Activated naive CD4-positive, alpha-beta T cell (primary cell): ENCODE measurements around the gene STIM2.

ENCODE experiments used
- DNase-seq, 4 experiments: peaks; one replicate each; lab custom pipeline; 2025; lab: John Stamatoyannopoulos, UW

The STIM2 gene

GRCh38 chr4:26900765-26901164 lies 40.1 kb downstream of the STIM2 start:
- no peak for DNase-seq

DNA sequence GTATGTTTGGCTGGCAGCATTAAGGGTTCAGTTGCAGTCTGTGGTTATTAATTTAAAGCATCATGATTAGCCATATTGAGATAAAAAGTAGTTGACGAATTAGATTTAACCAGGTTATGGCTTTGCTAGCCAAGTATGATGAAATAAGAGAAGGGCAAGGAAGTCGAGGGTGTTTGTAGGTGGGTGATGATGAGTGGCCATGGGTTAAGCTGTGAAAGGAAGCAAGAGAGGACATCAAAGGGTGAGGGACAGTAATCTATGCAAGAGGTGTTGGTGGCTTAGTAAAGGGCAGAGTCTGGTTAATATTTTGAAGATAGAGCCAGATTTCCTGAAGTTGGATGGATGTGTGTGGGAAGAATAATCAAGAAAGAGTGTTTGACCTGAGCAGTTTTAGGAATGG lies 44.5 kb downstream of the STIM2 start:
- DNase-seq: no peak

- DNase-seq: no peak
Measured at GRCh38 chr4:26907731-26908599, 47.3 kb downstream of the STIM2 start.

DNA sequence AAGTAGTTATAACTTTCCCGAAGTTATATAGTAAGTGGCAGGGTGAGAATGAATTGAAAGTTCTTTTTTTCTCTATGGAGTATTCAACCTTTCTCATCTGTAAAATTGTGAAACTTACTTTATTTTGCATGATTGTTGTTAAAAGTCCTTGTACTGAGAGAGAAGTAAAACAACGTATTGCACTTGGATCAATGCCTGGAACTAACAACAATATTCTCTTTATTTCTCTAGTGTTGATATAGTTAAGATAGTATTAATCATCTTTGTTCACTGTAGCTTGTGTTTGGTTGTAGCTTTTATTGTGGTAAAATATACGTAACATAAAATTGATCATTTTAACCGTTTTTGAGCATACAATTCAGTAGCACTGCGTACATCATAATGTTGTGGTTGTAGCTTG lies 48.7 kb downstream of the STIM2 start:
- DNase-seq: no peak

GRCh38 chr4:26911254-26911653 lies 50.6 kb downstream of the STIM2 start:
- DNase-seq: no peak

- DNase-seq: no peak
Measured at GRCh38 chr4:26912069-26912468, 51.4 kb downstream of the STIM2 start.

DNA sequence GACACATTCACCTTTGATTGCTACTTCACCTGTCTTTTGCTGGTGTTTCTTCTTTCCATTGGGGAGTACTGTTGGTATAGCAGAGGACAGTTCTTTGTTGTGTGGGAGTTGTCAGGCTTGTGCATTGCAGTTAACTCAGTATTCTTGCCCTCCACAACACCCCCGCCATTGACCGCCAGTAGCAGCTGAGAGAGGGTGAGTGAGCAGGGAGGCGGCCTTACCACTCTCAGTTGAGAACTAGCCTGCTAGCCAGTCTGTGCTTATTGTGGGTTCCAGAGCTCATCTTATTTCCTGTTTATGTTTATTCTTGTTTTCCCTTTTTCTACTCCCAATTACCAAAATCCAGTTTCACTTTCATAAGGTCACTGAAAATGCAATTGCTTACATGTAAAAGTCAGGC lies 52.2 kb downstream of the STIM2 start:
- no peak for DNase-seq

DNA sequence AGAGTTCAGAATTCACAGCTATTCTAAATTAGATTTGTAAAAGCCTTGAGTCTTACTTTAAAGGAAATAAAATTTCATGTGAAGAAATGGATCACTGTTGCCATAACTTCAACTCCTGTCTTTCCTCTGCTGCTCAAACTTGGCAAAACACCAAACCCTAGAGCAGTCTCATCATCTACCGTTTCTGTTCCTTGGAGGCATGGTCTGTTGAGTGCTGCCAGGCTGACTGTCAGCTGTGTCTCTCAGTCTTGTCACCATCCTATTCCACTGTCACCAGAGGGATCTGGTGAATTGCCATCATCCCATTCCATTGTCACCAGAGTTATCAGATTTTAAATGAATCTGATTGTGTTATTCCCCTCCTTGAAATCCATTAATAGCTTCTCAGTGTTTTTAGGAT lies 55.6 kb downstream of the STIM2 start:
- DNase-seq: no peak

DNA sequence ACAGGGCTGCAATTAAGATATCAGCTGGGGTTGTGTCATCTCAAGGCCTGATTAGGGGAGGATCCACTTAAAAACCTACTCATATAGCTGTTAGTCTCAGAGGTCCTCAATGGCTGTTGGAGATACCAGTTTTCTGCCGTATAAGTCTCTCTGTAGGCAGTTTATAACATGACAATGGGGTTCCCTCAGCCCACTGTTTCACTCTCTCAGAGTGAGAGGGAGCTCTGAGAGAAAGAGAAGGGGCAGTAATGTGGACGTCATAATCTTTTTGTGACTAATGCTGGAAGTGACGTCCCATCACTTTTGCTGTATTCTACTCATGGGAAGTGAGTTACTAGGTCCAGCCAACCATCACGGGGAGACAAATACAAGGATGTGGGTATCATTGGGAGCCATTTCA lies 70.3 kb downstream of the STIM2 start:
- no peak for DNase-seq

DNA sequence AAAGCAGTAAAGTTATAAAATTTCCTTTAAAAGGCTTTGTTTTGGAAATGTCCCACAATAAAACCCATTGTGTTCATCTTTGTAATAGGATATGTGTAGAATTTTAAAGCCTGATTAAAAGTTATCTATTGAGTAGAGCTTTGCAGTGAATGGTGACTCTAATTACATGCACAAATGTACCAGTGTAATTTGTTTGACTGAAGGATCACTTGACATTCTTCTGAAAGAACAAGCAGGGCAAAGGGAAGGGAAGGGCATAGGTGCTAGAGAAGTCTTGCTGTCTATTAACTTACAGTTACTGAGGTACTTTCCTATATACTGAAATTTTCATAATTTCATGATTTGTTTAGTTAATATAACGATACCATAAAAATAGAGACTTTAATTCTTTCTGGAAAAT lies 70.8 kb downstream of the STIM2 start:
- no peak for DNase-seq

DNA sequence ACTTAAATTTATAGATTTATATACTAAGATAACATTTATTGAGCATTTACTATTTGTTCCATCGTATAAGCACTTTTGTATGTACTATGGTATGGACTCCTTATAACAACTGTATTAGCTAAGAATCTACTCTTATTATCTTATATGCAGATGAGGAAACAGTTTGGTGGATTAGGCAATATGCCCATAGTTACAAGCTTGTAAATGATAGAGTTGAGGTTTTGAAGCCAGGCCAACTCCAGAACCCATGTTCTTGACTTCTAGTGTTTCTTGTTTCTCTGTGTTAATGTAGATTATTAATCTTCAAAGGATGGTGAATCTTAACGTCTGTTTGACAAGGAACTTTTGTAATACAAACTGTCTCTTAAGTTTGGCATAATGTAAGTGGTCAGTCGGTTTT lies 71.3 kb downstream of the STIM2 start:
- no peak for DNase-seq

DNA sequence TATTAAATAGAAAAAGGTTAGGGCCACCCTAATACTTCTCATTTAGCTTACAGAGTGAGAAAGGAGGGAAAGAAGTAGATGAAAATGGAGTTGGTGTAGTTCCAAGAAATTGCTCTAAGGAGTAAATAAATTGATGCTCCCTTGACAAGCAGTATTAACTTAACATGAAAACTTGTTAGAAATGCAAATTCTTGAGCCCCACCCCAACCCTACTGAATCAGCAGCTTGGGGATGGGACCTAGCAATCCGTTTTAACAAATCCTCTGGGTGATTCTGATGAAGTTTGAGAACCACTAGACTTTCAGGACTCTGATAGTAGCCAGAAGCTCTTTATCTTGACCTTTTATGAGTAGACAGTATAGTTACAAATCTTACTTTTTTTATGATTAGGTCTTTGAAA lies 74.8 kb downstream of the STIM2 start:
- DNase-seq: no peak

DNA sequence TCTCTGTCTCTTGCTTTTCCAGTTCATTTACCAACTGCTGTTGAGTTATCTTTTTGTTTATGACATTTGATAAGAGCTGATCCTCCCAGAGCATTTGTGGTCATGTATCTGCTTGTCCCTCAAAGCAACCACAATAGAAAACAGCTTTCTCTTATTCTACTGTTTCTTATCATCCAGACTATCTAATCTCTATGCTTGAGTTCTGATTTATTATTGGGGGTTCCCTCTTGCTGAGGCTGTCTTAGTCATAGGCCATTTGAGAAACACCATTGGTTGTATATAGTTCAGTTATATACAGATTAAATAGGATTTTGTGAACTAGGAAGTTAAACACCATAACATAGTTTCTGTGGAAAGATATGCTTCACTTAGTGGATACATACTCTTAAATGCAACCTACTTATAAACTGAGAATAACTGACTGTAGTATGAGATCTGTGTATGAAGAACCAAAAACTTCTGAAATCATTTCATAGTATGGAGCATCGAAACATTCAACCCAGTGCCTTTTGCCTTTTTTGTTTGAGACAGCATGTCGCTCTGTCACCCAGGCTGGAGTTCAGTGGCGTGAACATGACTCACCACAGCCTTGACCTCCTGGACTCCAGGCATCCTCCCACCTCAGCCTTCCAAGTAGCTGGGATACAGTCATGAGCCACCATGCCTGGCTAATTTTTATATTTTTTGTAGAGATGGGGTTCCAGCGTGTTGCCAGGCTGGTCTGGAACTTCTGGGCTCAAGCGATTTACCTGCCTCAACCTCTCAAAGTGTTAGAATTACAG lies 75.8 kb downstream of the STIM2 start:
- no peak for DNase-seq

GRCh38 chr4:26937139-26937538 lies 76.5 kb downstream of the STIM2 start:
- no peak for DNase-seq

DNA sequence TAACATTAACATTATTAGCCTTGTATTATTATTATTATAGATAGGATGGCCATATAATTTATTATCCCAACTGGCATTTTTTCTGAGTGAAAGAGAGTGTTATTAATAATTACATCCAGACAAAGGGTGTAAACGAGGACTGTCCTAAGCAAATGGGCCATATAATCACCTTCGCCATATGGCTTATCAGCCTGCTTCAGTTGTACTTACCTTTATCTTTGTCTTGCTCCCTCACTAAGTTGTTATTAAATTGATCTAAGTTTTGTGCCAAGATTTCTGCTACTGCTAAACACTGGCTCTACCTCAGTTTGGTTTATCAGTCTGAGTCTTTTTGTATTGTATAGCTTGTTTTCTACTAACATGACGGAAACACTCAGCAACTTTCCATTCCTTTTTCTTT lies 76.9 kb downstream of the STIM2 start:
- DNase-seq: no peak

DNA sequence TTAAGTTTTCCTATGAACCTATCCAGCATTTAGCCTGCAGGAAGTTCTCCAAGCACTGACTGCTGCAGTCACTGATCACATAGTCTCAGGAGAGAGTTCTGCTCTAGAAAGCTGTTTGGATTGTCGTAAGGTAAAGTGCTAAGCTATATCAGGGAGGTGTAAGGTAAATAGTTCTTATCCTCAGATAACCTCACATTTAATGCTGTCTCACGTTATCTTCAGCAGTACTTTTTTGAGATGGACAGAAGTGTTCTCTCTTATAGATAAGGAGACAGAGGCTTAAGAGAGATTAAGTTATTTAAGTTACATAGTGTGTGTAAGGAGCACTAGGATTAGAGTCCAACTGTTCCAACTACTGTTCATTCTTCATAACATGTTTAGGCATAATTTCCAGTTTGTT lies 77.9 kb downstream of the STIM2 start:
- DNase-seq: no peak

DNA sequence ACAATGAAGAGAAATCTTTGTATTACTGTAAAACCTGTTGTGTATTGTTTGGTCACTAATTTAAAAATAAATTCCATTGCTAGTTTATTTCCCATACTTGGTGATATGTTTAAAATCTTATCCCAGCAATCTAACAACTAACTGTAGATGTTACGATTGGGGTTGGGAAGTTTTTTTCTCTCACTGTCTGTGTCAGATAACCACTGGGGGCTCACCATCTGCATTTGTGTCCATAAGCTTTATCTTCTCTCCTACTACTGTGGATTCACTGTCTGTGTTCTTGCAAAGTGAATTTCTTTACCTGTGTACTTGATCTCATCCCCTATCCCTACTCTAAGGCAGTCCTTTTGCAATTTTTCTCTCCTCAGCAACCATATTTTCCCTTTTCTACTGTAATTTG lies 81.3 kb downstream of the STIM2 start:
- DNase-seq: no peak

DNA sequence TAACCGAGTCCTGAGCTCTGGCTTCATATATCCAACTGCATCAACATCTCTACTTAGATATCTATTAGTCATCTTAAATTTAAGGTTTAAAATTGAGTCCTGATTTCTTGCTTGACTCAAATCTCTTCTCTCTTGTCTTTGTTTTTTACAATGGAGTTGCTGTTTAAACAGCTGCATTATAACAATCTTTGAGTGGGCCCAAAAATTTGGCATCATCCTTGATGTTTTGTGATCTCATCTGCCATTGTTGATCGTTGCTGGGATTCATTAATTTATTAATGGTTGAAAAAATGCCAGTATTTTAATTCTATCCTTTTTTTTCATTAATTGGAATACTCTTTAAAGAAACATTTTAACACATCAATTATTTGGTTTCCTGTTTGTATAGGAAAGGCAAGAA lies 82.2 kb downstream of the STIM2 start:
- no peak for DNase-seq

GRCh38 chr4:26943391-26943790 lies 82.8 kb downstream of the STIM2 start:
- no peak for DNase-seq

DNA sequence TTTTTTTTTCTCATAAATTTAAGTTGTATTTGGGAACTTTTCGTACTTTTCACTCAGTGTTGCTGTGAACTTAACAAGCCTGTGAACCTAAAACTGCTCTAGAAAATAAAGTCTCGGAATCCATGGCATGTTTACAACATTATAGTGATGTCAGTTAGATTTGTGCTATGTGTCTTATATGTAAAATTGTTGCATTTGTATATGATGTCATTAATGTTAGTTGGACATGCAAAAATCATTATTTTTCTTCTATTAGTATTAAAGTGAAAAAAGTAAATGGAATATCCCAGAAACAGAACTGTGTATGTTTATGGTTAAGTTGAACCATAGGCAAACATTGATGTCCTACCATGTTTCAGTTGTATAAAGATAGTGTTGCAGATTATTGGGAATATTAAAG lies 85.2 kb downstream of the STIM2 start:
- DNase-seq: no peak

DNA sequence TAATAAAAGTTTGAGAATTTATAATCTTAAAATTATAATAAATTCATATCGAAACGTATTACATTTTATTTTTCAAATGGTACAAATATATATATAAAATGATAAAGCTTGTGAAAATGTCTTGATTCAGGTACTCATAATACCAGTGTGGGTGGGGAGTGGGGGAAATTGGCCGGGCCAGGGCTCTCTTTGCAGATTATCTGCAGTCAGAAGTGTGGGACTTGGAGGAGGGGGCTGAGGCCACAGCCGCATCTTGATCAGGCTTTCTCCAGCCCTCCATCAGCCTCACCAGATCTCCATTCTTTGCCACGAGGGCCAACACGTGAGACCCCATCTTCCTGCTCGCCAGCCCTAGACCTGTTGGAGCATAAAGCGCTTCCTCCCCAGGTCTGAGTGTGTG lies 86.7 kb downstream of the STIM2 start:
- no peak for DNase-seq

DNA sequence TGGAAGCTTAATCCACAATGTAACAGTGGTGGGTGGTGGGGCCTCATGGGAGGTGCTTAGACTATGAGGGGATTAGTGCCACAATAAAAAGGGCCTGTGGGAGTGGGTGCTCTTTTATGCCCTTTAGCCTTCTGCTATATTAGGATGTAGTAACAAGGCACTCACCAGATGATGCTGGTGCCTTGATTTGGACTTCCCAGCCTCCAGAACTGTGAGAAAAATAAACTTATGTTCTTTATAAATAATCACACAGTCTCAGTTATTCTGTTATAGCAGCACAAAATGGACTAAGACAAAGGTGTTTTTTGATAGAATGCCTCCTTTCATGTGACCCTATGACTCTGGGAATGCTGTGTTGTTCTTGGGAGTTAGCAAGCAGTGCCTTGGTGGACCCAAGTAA lies 89.8 kb downstream of the STIM2 start:
- DNase-seq: no peak

DNA sequence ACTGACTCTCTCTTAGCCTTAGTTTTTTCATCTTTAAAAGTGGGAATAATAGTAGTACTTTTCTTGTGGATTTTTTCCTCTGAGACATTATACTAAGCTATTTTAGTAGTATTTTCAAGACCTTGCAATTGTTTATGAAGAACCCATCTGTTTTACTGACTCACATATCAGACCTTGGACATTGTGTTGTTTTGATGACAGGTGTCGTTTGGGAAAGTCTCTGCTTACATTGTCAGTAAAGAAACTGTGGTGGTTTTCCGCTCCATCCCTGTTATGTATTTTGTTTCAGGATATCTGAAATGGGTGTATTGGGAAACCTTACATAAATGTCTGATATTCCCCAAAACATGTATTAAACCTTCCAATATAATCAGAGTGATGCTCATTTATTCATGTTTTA lies 92.2 kb downstream of the STIM2 start:
- no peak for DNase-seq

DNA sequence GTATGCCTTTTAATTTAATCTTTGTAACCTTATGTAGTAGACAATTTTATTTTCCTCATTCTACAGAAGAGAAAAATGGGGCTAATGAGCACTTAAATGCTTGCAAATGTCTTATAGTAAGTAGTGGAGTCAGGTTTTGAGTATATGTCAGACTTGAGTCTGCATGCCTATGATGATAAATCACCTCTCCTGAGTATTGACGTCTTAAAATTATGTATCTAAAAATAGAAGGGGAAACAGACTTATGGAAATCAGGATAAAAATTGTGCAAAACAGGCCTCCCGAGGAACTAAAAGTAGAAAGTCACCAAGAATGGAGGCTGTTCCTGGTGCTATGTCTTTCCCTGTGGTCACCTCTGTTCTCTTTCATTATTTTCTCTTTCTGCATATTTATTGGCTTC lies 92.7 kb downstream of the STIM2 start:
- DNase-seq: no peak
